Breast epithelium (tissue), 3 donors: ENCODE data around the gene FAM25A.

Experiments
- POLR2A ChIP-seq: fragments of 450-650 bp; IDR thresholded peaks from one replicate; pipeline ENCODE4 v1.6.1; 2016; ENCODE audit warnings: antibody characterized with exemption, mild to moderate bottlenecking, moderate library complexity
- POLR2AphosphoS5 ChIP-seq, 3 donors: sonication (generic); formaldehyde crosslinking; IDR thresholded peaks; one replicate each; pipeline ENCODE4 v1.6.1; 2017; ENCODE audit warnings: antibody characterized with exemption in 3 of 3
- TF ChIP-seq, protein P1 (sequence below), 3 donors: fragments of 450-650 bp; IDR thresholded peaks; one replicate each; pipeline ENCODE4 v1.5.1; 2016 to 2017; ENCODE audit warnings: antibody characterized with exemption in 3 of 3, mild to moderate bottlenecking in 3 of 3, moderate library complexity in 3 of 3

DNA sequence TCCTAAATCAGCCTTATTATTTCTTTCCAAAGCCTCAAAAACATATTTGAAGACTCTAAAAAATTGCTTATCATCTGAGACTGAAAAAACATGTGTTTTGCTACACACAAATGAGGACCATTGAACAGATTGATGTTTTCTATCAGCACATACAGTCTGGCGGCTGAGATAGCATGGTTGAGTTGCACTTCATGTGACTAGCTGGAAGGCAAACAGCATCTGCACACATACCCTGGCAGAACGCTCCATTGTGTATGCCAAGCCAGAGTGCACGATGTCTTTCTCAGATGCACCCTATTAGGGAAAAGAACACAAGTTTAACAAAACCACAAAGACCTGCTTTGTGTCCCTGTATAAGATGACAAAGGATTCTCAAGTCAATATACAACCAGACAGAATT, 33.0 kb downstream of the FAM25A start:
- TF ChIP-seq, protein P1, sequence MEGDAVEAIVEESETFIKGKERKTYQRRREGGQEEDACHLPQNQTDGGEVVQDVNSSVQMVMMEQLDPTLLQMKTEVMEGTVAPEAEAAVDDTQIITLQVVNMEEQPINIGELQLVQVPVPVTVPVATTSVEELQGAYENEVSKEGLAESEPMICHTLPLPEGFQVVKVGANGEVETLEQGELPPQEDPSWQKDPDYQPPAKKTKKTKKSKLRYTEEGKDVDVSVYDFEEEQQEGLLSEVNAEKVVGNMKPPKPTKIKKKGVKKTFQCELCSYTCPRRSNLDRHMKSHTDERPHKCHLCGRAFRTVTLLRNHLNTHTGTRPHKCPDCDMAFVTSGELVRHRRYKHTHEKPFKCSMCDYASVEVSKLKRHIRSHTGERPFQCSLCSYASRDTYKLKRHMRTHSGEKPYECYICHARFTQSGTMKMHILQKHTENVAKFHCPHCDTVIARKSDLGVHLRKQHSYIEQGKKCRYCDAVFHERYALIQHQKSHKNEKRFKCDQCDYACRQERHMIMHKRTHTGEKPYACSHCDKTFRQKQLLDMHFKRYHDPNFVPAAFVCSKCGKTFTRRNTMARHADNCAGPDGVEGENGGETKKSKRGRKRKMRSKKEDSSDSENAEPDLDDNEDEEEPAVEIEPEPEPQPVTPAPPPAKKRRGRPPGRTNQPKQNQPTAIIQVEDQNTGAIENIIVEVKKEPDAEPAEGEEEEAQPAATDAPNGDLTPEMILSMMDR (IDR thresholded peaks at IDR 0.05): no peak
- TF ChIP-seq POLR2A (no peak), POLR2AphosphoS5 (IDR thresholded peaks at IDR 0.05) (no peak)
